Measurements from ENCODE around the gene FGR. TPM values are rescaled to one million over a fixed set of nuclear protein-coding genes. Genes with fewer than 3 reads are reported as not detected.

FGR gene
- total and polyA plus RNA-seq, 2 donors (not counting 1 experiment from before 2014, with no cell fraction given): 57.0 to 295 TPM

GRCh38 chr1:27632387-27633297, 2.3 kb downstream of the FGR start:
- intact Hi-C loops (cut with micrococcal nuclease): loop anchor here (1.0 kb wide), 1 partner anchor 27 kb away; no protein-coding TSS in a partner anchor
- DNase-seq (peak; percentile 68), ATAC-seq (ENCODE audit: low read depth) (peak; percentile 37)
- no peaks in the 10 kb centered on the region for H4K20me1 ChIP-seq (ENCODE audit: control insufficient read depth, insufficient read depth, low read length, poor library complexity, severe bottlenecking)
- 4% methylated on average over 7 of the region's 14 CpGs for WGBS (ENCODE audit: insufficient coverage)
- Mint-ChIP-seq H3K9me3 (ENCODE audit: insufficient read depth) (no peaks in the 10 kb centered on the region), H3K4me1 (peaks cover 83% of the 10 kb centered on the region), H3K27me3 (no peaks in the 10 kb centered on the region), H3K4me3 (peak overlapping the region; percentile 83), H3K27ac (peak overlapping the region; percentile 95)
- H3K79me2 ChIP-seq (ENCODE audit: control insufficient read depth, insufficient read depth, low read length): peaks cover 12% of the 10 kb centered on the region
- no peaks in the 10 kb centered on the region for H3K36me3 ChIP-seq (replicated peaks in 1 of 2; ENCODE audit: control extremely low read depth in 1 of 2, control insufficient read depth in 1 of 2, extremely low read depth in 1 of 2, insufficient read depth in 2 of 2, low read length in 1 of 2)
- H2AFZ ChIP-seq (ENCODE audit: insufficient read depth, low read depth, low read length, poor library complexity, severe bottlenecking): no peak overlapping the region
- H3K4me1 ChIP-seq (ENCODE audit: control insufficient read depth in 2 of 2, insufficient read depth in 2 of 2, low read length in 2 of 2): peaks cover 81 to 96% of the 10 kb centered on the region in 2 donors
- H3K27me3 ChIP-seq (replicated peaks in 1 of 4; ENCODE audit: control extremely low read depth in 1 of 4, control insufficient read depth in 3 of 4, insufficient read depth in 4 of 4, low read length in 3 of 4): no peaks in the 10 kb centered on the region
- H3K4me3 ChIP-seq (ENCODE audit: control extremely low read depth in 1 of 5, extremely low read depth in 1 of 5, insufficient read depth in 1 of 5, low read depth in 2 of 5, low read length in 4 of 5): peak overlapping the region; percentile 21 to 78 (median 72)
- peak overlapping the region; percentile 90 for H3K27ac ChIP-seq (ENCODE audit: low read length in 2 of 2)
- TF ChIP-seq EZH2 (IDR thresholded peaks at IDR 0.05; ENCODE audit: borderline replicate concordance, insufficient read depth, low read depth, low read length, poor library complexity, severe bottlenecking) (no peak), CTCF (IDR thresholded peaks at IDR 0.05) (no peak)
- CTCF ChIA-PET: interaction anchor here (0.6 to 6.1 kb wide), 8 partner anchors 9 to 37 kb away, joined by 3 to 51 read pairs (median 5); no protein-coding TSS in a partner anchor
- POLR2A ChIA-PET: interaction anchor here (0.6 to 6.1 kb wide), 6 partner anchors 11 to 194 kb away, joined by 3 to 55 read pairs (median 3); no protein-coding TSS in a partner anchor
- peak overlapping the region; percentile 77 for H3K9ac ChIP-seq (ENCODE audit: low read length)
- peak overlapping the region; percentile 95 for H3K4me2 ChIP-seq (replicated peaks; ENCODE audit: low read depth, low read length, poor library complexity, severe bottlenecking)
- peaks cover 0 to 8% (median 0%) of the 10 kb centered on the region in 3 donors for H3K9me3 ChIP-seq (ENCODE audit: control extremely low read depth in 1 of 3, control insufficient read depth in 2 of 3, insufficient read depth in 1 of 3, low read length in 2 of 3)
